ENCODE measurements around the gene INF2.
"Not testable (repeated sequence)": the region's sequence is repeated elsewhere in the genome, so short reads cannot be mapped to it uniquely, and the experiment has no call there.

Gene INF2

DNA sequence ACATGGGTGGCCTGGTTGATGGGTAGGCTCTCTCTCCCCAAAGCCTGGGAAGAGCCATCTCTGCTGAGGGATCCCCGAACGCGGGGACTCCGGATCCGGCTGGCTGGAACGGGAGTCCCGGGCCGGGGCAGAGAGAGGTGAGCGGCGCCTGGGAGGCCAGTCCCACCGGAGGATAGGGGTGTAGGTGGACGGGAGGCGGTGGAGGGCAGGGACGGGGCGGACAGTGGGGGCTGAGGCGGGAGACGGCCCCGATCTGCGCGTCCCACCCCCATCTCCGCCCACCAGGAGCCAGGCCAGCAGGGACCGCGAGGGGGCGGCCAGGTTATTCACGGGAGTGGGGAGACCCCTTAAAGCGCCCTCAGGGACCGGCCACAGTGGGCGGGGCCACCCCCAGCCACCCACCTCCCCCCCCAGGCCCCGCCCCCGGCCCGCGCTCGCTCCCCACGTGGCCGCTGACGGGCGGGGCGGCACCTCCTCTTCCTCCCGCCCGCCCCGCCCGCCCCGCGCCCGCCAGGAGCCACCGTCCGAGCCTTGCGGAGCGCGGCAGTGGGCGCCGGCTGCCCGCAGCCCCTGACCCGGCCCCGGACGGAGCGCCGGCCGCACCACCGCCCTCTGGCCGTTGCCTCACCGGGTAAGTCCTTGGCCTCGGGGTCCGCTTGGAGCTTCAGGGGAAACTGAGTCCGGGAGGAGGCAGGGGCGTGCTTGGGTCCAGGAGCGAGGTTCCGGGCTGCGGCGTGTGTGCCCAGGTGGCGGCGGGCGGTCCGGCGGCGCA, at the start of gene INF2:
TSS of gene INF2 (plus strand) at position 510 of the 772 bp plus-strand sequence. CDS start 11,748 bp downstream, outside the sequence.
- peak; percentile 42 for DNase-seq

DNA sequence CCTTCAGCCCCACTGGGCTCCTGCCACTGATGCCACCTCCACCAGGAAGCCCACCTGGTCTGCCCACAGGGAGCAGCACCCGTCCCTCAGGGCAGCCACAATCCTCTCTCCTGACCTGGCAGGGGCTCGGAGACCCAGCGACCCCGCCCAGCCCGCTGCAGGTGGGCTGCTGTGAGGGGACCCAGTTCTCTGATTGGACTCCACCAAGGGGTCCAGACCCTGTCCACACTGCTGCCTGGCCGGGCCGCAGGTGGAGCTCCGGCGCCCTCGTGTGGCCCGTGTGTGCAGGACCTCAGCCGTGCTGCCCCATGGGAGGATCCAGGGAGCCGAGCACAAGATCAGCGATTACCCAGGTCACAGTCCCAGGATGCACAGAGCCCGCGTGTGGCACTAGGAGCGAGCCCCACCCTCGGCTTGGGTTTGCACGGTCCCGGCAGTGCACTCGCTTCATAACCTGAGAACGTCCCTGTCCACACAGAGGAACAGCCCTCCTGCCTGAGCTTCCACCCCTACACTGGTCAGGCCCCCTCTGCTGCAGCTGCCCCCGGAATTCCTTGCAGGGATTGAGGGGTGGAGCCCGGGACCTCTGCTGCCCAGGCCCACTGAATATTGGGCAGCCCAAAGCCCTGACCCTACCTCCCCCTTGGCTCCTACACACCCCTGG, 49.4 kb upstream of the INF2 start:
- DNase-seq: peak; percentile 50

DNA sequence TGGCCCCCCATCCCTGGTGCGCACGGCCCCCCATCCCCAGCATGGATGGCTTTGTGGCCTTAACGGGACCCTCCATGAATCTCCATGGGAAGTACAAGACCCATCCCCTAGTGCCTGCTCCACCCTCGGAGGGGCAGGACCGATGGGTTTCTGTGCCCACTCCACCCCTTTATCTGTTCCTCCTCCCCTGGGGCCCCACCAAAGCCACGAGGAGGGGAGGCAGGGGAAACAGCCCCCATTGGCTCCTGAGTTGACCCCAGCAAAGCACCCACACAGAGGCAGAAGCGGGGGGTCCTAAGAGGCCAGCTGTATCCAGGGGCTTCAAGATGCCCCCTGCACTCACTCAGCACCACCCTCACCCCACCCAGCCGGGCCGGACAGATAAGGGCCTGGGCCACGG, 48.7 kb upstream of the INF2 start:
- no peak for DNase-seq

DNA sequence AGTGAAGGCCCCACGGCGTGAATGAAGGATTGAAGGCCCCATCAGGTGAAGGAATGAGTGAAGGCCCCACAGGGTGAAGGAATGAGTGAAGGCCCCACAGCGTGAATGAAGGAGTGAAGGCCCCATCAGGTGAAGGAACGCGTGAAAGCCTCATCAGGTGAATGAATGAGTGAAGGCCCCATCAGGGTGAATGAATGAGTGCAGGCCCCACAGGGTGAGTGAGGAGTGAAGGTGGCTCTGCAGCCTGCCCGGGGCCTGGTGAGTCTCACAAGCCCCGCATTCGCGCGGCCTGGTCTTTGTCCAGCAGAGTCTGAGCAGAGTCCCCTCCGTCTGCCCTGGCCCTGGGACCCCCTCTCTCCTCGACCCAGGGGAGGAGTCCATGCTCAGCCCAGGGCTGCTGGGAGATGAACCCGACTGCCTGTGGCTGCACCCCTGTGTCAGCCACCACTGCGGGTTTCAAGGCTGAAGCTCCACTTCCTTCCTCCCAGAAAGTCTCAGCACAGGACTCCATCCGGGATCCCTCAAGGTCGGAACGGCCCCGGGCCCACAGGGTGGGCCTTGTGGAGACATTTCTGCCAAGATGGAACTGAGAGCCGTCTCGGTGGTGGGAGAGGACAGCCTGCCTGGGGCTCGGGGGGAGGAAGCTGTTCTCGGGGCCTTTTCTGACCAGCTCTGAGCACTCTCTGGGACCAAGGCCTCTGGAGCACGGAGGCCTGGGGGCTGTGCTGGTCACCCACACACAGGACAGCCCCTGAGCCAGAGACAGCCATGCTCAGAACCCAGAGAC, 47.5 kb upstream of the INF2 start:
- DNase-seq: no peak

DNA sequence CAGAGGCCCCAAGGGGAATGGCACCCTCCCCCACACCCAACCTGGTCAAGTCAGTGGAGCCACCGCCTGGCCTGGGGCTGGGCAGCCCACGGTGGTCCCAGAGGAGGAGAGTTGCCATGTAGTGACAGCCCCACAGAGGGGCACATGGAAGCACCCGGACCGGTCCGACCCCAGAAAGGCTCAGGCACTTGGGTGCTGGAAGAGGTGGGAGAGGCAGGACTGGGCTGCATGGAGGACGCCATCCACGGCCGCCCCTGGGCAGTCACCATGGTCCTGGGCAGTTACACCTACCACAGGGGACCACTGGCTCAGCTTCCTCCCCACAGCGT, 46.9 kb upstream of the INF2 start:
- no peak for DNase-seq

DNA sequence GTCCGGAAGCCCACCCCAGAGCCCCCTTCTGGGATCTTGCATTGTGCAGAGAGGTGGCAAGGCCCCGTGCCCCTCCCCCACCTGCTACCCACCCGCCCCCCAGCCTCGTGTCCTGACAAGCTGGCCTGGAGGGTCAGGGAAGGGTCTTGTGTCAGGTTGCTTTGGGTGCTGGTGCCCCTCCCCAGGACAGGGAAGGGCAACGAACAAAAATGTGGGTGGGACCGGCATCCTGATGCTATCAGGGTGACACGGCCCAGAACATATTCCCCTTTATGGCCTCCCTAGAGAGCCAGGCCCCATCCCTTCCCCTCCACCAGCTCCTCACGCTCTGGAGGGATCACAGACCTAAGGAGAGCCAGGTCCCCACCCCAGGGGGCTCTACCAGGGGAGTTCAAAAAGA, 46.1 kb upstream of the INF2 start:
- no peak for DNase-seq

DNA sequence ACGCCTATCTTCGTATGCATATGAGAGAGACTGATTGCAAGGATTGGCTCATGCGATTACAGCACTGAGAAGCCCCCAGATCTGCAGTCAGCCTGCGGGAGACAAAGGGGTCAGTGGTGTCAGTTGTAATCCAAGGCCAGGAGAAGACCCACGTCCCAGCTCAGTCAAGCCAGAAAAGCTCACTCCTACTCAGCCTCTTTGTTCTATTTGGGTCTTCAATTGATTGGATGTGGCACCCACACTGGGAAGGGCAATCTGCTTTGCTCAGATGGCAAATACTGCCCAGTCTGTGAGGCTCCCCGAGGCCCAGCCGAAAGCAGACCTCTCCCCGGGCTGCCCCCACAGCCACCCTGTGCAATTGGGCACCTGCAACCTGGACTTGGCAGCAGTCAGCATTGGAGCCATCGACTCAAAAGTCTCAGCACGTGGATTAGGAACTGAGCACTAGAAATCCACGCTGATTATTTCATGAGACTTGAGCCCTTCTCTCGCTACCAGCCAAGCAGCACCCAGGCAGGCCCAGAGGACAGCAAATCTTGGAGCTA, 45.3 kb upstream of the INF2 start:
- no peak for DNase-seq

DNA sequence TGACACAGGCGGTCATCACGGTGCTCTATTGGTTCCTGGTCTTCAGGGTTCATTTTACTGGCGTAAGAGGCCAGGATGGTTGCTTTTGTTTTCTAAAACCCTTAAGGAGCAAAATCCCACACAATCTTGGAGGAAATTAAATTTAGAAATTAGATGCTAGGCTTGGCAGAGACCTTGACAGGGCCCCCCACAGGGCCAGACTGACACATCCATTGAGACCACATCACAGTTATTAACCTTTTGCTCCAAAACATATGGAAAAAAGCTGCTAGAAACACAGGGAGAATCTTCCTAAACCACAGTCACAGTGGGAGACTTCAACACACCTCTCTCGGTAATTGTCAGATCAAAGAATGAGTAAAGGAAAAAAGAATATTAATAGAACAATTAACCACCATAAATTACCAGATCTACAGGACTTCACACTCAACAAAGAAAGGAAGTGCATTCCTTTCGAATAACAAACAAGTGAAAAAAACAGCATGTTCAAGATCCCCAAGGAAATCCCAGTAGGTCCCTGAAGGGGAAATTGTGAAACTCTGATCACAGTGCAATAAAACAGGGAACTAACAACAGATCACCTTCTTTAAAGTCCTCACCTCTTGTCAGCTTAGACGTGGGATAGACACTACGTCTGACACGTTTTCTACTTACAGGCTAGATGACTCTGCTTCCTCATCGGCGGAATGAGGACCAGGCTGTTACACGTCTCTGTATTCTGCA, 44.6 kb upstream of the INF2 start:
- DNase-seq: no peak

DNA sequence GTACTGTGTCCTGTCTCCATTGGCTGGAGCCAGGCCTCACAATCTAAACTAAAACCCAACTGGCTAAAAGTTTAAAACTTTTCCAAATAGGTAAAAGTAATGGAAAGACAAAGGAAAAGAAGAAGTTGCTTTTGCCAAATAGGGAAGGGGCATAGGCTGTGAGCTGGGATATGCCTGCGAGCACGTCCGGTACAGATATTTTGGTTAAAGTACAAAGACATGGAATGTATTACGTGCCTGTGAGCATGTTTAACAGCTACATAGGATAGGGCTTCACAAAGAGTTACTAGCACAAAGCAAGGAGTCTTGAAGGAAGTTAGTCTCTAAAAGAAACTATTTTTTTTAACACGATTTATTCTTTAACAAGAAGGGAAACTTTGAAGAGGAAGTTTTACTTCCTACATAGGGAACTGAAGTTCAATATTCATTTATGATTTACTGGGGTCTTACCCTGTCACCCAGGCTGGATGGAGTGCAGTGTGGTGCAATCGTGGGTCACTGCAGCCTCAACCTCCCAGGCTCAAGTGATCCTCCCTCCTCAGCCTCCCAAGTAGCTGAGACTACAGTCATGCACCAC, 41.9 kb upstream of the INF2 start:
- DNase-seq: no peak

DNA sequence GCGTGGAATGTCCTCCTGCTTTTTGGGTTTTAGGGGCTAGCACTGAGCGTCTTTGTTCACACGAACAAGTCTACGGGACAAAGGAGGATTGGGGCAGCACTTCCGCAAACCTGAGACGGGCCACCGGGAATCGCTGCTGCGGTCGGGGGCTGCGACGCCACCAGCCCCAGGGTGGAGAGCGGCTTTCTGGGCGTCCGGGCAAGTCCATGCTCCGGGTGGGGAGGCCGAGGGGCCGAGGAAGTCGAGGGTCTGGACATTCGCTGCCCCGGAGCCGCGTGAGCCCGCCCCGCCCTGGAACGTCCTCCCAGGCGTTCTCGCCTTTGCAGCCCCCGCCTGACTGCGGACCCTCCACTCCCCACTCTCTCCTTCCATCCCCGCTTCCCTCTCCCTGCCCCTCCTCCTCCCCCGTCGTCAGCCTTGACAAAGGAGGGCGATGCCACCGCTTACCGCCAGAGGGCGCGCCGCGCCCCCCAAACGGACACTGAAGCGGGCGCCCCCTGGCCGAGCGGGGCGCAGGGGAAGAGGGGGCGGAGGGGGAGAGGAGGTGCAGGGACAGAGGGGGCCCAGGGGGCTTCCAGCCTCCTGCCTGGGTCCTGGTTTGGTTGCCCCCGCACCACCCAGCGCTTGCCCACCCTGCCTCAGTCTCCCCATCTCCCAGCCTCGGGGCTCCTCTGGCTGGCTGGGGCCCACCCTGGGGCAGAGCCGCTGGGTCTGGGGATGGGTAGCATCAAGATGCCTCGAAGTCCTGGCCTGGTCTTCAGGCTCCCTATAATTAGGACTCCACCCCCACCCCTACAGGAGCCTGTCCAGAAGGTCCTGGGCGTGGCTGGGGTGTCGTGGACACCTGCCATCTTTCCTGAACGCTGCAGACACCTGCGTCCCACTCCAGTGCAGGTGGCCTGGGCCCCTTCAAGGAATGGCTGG, 39.1 kb upstream of the INF2 start:
- peak; percentile 50 for DNase-seq

DNA sequence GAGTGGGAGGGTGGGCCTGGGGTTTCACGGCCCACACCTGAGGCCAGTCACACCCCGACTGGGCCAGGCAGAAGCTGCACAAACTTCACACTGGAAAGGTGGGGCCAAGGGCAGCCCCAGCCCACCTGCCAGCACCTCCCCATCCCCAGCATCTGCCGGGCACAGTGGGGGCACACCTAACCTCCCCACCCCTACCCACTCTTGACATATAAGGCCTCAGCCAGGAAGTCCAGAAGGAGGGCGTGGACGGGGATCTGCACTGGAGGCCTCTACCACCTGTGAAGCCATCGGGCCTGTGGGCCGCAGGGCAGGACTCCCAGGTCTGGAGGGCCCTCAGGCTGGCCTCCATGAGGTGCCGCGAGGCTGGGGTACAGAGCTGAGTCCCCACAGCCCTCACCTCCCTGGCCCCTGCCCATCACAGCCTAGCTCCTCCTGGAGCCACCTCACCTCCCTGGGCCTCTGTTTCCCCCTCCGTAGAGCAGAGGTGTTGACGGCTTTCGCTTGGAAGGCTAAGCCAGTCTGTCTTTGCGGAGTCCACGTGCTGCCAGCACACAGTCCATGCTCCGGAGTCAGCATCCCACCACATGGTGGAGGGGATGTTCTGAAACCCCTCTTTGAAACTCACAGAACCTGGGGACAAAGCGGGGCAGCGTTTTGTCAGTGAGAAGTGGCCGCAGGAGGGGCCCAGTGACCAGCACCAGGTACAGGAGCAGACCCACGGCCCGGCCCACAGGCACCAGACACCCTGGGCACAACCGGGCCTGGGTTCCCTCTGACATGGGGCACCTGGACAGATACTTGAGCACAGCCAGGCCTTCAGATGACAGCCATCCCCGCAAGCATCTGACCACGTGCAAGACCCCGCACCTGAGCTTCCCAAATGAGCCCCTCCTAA, 38.2 kb upstream of the INF2 start:
- DNase-seq: no peak

DNA sequence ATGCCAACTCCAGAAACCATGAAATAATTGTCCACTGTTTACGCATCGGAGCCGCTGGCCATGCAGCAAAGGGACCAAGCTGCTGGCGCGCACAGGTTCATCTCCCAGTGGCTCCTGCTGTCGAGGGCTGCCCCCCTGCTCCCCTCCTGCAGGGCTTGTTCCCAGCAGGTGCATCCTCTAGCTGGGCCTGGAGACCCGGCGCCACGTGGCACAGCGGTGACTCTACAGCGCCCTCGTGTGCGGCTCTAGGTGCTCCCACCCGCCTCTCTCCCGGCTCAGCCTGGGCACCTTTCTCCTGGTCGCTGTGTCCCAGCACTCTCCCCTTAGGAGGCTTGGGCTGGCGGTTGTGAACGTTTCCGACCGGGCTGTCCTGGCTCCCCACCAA, 37.5 kb upstream of the INF2 start:
- no peak for DNase-seq

DNA sequence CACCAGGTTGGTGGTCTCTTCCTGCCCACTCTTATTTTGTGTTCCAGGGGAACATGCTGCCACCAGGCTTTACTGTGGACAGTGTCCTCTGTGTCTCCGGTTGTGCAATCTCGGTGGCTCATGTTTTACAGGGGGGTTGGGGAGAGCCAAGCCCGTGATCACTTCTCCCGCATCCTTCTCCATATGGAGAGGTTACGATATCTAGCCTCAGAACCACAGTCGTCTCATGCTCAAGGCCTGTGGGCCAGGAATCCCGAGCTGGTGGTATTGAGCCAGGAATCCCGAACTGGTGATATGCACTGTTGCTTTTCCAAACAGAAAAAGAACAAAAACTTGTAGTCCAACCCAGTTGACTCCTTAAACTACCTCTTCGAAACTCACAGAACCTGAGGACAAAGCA, 37.0 kb upstream of the INF2 start:
- no peak for DNase-seq

DNA sequence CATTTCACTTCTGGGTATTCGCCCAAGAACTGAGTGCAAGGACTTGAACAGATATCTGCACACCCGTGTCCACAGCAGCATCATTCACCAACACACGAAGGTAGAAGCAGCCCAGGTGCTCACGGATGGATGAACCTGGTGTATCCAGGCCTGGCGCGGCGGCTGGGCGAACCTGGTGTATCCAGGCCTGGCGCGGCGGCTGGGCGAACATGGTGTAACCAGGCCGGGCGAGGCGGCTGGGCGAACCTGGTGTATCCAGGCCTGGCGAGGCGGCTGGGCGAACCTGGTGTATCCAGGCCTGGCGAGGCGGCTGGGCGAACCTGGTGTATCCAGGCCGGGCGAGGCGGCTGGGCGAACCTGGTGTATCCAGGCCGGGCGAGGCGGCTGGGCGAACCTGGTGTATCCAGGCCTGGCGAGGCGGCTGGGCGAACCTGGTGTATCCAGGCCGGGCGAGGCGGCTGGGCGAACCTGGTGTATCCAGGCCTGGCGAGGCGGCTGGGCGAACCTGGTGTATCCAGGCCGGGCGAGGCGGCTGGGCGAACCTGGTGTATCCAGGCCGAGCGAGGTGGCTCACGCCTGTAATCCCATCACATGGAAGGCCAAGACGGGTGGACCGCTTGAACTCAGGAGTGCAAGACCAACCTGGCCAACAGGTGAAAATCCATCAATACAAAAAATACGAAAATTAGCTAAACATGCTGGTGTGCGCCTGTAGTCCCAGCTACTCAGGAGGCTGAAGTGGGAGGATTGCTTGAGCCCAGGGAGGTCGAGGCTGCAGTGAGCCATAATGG, 36.1 kb upstream of the INF2 start:
- not testable (repeated sequence) for DNase-seq

DNA sequence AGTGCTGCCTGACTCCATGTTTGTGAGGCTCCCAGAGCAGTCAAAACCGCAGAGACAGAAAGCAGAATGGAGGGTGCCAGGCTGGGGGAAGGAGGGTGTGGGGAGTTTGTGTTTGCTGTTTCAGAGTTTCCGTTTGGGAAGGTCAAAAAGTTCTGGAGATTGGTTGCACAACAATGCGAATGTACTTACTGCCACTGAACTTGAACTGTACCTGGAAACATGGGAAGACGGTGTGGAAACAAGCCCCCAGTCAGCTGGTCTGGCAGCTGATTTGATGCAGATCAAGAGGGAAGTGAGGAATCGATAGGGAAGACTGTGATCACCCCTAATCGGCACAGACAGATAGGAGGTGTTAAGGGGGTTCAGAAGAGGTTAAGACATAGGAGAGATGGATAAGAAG, 35.3 kb upstream of the INF2 start:
- no peak for DNase-seq

DNA sequence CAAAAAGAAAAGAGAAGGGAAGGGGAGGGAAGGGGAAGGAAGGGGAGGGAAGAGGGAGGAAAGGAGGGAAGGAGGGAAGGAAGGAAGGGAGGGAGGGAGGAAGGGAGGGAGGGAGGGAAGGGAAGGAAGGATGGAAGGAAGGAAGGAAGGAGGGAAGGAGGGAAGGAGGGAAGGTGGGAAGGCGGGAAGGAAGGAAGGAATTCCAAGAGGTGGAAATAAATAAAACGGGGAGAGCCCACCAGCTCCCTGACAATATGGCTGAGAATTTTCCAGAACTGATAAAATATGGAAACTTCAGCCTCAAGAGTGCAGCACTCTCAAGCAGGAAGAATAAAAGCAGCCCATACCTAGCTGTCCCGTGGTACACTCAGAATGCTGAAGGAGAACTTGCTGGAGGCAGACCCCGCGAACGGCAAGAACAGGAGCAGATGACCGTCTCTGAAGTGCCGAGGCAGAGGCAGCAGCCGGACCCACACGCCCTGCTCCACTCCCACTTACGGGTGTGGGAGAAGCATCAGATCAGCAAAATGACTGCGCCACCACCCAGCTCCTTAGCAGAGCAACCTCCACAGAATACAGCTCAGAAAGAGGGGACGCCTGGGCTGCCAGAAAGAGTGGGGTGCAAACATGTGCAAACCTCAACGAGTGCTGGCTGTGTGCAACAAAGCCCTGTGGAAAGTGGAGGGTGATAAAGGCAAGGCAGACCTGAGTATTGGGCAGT, 34.1 kb upstream of the INF2 start:
- DNase-seq: no peak

DNA sequence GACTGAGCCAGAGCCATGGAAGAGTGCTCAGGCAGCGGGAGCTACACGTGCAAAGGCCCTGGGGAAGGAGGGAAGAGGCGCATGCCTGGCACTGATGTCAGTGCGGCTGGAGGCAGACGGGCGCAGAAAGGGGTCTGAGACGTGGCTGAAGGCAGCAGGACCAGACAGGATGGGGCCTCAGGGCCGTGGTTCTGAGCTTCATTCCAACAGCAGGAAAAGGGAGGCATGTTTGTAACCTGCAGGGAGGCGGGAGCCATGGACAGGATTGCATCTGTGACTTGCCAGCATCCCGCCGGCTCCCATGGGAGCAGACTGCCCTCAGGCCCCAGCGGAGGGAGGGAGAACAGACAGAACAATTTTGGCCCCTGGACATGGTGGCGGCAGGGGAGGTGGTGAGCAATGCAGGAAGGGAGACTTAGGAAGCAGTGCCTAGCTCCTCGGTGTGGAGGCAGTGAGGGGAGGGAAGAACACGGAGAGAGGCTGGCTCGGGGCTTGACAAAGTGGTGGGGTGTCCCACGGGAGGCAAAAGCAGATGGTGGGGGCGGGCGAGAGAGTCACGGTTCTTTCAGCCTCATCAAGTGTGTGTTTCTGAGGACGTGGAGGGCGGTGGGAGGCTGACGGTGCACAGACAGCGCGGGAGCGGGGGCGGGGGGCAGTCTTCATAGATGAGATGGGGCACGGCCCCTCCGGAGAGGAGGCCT, 33.3 kb upstream of the INF2 start:
- peak; percentile 33 for DNase-seq

DNA sequence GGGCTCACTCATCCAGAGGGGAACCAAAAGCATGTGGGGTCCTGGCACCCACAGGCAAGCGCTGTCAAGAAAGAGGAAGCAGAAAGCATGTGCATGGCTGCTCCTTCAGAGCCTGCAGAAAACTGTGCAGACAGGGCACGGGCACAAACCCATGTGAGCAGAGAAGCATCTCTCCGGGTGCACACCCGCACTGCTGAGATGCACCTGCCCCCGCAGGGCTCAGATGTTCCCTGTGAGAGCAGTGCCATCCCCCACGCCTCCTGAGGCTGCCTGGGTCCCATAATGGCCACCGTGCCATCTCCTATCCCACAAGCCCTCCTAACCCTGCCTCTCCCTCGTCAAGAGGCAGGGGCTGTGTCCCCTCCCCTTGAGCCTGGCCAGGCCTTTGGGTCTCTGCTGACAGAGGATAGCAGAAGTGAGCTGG, 32.3 kb upstream of the INF2 start:
- no peak for DNase-seq
